Measurements from ENCODE around the gene CDC42EP1.
A peak's percentile ranks its signal among the peaks of the same experiment; 100 is the strongest.
"Not testable (repeated sequence)": the region's sequence is repeated elsewhere in the genome, so short reads cannot be mapped to it uniquely, and the experiment has no call there.

Gene CDC42EP1, protein sequence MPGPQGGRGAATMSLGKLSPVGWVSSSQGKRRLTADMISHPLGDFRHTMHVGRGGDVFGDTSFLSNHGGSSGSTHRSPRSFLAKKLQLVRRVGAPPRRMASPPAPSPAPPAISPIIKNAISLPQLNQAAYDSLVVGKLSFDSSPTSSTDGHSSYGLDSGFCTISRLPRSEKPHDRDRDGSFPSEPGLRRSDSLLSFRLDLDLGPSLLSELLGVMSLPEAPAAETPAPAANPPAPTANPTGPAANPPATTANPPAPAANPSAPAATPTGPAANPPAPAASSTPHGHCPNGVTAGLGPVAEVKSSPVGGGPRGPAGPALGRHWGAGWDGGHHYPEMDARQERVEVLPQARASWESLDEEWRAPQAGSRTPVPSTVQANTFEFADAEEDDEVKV

DNA sequence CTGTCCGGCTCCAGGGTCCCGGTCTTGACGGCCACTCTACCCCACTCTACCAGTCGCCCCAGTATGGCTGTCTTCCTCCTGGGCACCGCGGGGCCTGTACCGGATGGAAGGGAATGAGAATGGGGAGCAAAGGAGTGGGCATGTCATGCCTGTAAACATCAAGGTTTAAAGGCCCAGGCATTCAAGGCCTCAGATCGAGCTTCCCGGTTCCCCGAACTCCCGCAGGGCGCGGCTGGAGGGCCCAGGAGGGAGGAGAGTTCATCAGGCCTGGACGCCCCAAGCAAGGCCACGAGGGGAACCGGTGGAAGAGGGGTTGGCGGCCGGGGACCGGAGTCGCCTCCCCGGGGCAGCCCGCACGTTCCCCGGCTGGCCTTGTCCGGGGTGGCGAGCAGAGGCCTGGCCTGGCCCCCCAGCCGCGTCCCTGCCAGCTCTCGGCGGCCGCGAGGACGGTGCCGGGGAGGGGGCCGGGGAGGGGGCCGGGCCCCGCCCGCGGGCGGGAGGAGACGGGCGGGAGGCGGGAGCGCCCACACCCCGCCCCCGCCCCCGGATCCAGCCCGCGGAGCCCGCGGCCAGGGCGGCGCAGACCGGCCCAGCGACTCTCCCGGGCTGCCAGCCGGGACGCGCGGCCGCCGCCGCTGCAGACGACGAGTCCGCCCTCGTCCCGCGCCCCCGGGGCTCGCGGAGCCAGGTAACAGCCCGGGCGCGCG lies at the start of gene CDC42EP1:
TSS of gene CDC42EP1 (plus strand) at position 580 of the 707 bp plus-strand sequence. CDS start 5,870 bp downstream, outside the sequence.
- no peak for DNase-seq

DNA sequence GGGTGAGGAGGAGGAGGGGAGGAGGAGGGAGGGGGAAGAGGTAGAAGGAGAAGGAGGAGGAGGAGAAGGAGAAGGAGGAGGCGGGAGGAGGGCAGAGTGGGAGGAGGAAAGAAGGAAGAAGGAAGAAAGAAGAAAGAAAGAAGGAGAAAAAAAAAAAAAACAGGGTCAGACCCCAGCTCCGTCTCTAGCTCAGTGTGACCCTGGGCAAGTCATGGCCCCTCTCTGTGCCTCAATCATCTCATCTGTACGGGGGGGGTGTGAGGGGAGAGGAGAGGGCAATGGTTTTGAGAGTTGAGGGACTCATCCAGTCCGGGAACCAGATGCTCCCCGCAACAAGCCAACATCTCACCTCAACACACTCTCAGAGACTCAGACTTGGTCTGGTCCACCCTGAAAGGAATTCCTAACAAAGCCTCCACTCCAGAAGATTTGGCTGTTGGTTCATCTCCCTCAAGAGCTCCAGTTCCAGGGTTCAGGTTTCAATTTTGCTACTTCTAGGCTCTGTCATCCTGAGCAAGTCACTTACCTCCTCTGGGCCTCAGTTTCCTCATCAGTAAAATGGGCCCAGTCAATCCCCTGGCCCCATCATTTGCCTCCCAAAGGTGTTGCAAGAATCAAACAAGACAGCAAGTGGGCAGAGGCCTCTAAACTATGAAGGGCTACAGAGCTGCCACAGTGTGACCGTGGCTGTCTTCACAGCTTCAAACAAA lies 48.7 kb upstream of the CDC42EP1 start:
- DNase-seq = no peak

DNA sequence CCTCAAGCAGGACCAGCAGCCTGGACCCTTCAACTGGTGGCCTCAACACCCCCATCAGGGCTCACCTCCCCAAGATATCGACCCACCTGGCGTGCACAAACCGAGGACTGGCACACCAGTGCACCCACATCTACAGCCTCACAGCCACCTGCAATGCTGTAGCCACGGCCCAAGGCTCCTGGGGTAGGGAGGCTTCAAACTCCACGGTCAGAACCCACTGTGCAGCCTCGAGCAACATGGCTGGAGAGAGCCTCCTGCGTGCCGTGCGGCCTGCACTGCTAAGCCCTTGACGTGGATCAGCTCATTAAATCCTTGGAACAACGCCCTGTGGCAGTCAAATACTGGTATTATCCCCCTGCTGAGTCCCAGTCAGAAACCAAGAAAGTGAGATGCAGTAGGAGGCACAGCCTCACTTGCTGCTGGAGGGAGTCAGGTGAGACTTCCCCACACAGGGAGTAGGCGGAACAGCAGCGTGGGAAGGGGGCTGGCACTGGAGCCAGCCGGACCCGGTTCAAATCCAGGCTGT lies 45.7 kb upstream of the CDC42EP1 start:
- no peak for DNase-seq

DNA sequence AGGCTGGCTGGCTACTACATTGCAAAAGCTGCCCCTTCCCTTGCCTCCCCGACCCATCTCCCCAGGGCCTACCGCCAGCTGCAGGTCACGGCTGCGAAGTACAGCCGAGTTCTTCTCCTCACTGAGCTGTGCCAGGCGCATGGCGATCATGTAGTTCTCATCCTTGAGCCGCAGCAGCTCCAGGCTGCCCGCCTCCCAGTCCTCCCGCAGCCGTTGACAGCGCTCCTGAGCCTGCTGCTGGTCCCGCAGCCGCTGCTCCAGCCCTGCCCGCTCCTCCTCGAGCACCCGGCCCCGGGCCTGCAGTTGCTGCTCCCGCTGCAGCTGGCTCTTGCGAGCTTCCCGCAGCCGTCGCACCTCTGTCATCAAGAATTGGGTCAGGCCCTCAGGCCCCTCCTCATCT lies 44.4 kb upstream of the CDC42EP1 start:
- no peak for DNase-seq

DNA sequence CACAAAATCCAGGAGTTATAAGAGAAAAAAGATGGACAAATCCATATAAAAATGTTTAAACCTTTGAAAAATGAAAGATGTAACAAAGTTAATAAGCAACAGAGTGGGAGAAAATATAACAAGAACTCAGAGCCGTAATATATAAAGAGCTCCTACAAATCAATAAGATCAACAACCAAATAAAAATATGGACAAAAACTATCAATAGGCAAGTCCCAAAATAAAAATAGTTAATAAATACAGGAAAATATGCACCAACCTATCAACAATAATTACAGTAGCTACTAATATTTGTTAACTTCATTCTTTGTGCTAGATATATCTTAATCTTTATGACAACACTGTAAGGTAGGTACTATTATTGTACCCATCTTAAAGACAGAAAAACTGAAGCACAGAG lies 43.8 kb upstream of the CDC42EP1 start:
- DNase-seq = no peak

DNA sequence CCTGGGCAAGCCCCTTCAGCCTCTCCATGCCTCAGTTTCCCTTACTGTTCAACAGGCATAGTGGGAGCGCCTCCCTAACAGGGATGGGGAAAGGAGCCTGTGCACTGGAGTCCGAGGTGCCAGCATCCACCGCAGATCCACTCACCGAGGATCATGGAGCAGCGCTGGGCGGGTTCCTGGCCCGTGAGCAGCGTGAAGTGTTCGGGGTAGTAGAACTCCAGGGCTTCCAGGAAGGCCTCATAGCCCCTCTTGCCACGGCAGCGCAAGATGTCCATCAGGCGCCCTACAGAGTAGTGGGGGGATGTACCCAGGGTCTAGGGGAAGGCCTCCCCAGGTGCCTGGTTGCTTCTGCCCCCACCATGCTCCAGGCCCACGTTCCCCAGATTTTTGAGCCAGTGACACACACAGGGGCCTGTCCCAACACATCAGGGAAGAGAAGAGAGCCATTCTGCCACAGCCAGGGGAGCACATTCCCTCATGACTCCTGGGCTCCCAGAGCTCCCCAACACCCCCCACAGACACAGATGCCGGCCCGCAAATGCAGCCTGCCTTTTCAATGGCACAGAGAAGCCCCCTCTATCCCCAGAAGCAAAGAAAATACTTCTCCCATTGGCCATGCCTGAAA lies 42.3 kb upstream of the CDC42EP1 start:
- DNase-seq = no peak

DNA sequence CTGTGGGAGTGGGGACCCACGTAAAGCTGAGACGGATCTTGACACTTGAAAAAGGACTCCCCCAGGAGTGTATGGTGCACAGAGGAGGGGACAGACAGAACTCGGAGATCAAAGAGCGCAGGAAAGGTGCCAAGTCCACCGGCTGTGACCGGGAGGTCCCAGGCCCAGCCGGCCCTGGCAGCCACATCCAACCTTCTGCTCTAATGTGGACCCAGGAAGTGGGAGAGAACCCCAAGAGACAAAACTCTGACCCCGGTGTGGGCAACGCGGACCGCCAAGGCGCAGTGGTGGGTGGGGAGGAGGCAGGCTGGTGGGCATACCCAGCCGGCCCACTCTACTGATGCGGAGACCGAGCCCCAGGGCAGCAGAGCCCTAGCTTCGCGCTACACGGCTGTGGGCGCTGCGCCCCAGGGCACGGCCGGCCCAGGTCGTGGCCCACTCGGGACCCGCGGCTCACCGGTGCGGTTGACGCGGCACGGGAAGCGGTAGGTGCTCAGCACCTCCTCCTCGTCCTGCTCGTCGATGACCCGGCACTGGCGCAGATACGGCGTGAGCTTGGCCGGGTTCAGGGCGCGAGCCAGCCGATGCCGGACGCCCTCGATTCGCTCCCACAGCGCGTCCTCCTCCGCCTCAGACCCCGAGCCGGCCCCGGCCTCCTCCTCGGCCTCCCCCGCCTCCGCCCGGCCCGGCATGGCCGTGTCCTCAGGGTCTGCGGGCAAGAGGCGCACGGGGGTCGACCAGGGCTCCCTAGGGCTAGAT lies 41.6 kb upstream of the CDC42EP1 start:
- DNase-seq = no peak

DNA sequence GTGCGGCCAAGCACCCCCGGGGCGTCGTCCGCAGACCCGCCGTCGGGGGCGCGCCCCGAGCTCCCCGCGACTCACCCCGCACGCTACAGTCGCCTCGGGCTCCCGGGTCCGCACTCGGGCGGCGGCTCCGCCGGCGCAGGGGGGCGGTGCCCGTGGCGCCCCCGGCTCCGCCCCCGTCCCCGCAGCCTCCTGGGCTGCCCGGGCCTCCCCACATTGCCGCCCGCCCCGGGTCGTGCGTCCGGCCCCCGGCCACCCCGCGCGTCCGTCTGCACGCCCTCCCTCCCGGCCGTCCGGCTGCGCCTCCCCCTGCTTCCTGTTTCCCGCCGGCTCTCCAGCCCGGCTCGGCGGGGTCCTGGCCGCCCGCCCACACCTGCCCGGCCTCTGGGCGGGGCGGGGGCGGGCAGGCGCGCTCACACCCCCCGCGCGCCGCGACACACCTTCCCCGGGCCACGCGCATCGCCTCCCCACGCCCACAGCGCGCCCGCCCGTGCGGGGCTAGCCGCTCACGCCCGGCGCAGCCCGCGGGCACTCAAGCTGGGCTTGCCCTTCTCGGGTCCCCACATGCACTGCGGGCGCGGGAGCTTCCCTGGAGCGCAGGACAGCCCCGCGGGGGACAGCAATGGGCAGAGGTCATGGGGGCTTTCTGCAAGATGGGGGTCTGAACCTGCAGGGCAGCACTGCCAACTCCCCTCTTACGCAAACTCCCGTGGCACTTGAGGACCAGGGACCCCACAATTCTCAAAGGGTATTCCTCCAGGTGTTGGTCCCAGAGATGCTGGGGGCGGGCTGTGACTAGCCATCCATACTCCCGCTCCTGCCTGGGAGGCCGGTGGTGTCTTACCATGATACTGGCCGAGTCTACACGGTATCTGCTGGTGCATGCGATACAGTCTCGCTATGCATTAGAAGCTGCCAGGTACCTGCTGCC lies 40.7 kb upstream of the CDC42EP1 start, which contains the start of gene CARD10:
TSS of gene CARD10 (minus strand) at position 148 of the 928 bp plus-strand sequence. CDS start 215 bp downstream, outside the sequence.
- peak; percentile 41 for DNase-seq

DNA sequence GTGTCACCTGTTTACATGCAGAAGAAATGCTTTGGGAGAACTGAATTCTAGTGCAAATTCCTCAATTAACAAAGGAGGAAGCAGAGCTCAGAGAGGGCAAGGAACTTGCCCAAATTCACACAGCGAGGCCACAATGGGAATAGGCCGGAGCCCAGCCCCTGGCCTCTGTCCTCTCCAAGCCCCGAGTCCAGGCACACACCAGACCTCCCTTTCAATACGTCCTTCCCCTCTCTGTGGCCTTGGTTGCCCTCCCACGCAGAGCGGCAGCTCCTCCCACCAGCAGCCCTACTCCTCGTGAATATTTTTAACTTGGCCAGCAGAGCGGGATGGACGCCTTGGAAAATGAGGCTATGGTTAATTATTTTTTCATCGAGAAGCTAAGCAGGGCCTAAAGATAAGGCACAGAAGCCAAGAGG lies 39.5 kb upstream of the CDC42EP1 start:
- DNase-seq = no peak

DNA sequence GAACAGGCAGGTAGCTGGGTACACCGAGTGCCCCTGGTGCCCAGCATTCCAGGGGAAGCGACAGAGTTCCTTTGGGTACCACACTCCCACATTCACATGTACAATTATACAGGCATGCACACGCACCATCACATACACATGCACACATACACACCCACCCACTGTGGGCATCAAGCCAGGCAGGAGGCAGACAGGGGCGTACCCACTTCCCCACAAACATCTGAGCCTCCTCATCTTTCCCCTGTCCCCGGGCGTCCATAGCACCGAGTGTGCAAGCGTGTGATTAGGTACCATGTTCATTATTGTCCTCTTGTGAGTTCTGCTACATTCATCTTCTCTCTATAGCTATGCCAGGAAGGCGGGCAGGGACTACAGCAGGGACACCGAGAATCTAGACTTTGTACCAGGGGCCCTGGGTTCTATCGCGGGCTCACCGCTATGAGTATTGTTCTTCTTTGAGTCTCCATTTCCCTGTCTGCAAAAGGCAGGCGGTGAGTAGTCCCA lies 39.0 kb upstream of the CDC42EP1 start:
- no peak for DNase-seq

DNA sequence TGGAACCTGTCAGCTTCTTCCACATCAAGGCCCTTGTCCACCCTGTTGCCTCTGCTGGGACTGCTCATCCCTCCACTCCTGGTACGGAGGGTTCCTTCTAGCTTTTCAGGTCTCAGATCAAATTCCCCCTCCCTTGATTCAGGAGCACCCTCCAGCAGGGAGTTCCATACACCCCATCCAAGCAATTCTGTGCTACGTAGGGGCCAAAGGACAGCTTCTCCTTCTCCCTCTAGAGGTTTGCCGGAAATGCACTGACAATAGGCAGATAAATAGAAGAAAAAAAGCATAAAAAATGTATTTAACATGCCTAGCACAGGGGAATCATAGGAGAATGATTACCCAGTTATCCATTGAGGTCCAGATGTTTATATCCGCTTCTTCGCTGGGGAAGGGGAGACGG lies 37.8 kb upstream of the CDC42EP1 start:
- DNase-seq = no peak

DNA sequence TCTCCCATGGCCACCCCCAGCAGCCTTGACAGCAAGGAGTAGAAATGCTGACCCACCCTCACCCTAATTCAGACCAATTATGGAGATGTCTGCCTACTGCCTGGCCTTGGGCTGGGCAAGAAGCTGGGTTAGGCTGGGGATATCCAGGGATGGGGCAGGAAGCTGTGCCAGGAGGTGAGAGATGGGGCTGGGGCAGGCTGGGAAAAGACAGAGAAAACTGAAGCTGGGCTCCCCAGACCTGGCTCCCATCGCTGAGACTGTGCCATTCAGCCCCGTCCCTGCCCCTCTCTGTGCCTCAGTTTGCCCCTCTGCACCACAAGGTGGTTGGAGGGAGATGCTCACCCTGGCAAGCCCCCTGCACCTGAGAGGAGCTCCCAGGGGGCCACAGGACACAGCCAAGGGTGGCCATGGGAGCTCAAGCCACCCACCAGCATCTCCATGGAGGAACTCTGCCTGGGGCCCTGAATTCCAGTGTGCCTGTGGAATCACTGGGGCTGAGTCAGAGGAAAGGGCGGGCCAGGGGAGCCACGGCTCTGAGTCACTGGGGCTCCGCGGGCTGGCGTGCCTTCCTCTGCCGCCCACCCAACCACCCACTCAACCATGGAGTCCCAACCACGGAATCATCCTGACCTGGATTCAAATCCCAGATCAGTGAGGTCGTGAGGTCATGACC lies 35.1 kb upstream of the CDC42EP1 start:
- DNase-seq = no peak

DNA sequence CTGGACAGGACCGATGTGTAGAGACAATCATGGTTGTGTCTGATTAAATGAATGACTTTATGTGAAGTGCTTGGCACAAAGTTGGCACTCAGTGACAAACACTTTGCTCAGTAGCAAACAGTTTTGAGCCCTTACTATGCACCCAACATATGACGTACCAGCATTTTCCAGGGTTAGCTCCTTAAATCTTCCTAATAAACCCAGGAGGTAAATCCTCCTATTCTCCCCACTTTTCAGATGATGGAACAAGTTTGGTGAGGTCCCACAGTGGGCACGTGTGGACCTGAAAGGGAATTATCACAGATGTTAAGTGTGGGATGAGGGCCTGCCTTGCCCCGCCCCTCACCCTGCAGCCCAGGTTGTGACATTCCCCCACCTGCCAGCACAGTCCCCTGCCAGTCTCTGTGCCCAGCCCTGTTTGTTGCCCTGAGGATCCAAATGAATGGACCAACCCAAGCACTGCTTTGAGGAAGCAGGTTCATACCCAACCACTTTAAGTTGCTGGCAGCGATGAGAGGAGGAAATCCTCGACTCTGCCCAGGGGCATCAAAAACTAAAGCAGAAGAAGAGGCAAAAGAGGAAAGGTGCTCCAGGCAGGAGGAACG lies 34.4 kb upstream of the CDC42EP1 start:
- DNase-seq = no peak

DNA sequence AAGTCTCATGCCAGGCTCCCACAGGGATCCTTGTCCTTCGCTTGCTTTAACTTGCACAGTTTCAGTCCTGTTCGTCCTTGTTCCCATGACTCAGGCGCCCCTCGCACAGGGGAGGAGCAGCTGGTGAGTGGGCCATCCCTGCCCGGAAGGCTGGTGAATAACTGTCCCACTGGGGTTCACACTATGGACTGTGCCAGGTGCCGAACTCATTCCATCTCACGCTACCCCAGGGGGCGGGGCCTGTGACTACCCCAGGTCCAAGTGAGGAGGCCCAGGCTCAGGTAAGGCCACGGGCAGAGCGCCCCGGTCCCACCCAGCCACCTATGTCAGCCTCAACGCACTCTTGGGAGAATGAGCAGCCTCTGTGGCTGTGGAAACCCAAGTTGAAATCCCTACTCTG lies 33.9 kb upstream of the CDC42EP1 start:
- no peak for DNase-seq

DNA sequence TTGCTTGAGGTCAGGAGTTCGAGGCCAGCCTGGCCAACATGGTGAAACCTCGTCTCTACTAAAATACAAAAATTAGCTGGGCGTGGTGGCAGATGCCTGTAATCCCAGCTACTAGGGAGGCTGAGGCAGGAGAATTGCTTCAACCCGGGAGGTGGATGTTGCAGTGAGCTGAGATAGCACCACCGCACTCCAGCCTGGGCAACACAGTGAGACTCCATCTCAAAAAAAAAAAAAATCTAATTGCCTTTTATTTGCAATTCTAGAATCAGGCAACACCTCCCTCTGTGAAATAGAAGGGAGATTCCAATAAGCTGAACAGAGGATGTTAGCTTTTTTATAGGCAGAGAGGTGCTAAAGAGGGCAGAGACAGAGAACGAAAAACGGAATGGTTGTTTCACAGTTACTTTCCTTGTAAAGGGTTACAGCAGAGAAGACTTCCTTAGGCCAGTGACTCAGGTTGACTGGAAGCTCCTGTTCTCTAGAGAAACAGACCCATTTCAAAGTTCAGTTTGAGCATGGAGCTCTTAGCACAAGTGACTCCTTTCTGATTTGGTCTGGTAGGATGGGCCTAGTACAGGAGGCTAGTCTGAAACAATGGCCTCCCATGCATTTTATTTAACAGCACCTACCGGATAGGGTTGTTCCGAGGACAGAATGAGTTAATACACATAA lies 33.1 kb upstream of the CDC42EP1 start:
- not testable (repeated sequence) for DNase-seq

DNA sequence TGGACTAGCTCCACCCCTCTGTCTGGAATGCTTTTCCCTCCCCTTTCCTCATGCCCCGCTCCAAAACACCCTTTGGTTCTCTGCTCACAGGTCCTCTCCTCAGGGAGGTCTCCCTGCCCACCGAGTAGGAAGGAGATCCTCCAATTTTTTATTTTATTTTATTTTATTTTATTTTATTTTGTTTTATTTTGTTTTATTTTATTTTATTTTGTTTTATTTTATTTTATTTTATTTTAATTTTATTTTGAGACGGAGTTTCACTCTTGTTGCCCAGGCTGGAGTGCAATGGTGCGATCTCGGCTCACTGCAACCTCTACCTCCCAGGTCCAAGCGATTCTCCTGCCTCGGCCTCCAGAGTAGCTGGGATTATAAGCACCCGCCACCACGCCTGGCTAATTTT lies 32.3 kb upstream of the CDC42EP1 start:
- DNase-seq = not testable (repeated sequence)

DNA sequence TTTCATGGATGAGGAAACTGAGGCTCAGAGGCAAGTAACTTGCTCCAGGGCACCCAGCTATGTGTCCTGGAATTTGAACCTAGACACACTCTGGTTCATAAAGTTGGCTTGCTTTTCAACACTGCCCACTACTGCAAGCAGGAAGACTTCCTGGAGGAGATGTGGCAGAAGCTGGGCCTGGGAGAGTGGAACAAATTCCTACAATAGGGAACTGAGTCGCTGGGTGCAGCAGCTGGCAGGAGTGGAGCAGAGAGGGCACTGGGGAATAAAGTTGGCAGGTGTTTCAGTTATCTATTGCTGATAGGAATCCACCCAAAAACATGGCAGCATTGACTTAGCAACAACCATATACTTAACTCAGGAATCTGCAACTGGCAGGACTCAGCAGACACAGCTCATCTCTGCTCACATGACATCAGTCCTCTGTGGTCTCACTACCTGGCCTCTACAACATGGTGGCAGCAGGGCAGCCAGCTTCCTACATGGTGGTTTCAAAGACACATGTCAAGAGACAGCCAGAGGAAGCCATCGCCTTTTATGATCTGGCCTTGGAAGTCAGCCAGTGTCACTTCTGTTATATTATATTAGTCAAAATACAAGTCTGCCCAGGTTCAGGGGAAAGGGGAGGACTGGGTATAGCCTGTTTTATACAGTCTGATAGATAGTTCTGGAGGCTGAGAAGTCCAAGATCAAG lies 30.5 kb upstream of the CDC42EP1 start:
- no peak for DNase-seq

DNA sequence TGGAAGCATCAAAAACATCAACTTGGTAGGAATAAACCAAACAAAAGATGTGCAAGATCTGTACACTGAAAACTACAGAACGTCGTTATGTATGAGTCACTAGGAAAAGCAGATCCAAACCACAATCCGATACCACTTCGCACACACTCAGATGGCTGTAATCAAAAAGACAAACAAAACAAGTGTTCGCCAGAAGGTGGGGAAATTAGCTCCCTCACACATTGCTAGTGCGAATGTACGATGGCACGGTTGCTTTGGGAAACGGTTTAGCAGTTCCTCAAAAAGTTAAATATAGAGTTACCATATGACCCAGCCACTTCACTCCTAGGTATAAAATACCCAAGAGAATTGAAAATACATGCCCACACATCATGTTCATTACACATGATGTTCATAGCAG lies 26.3 kb upstream of the CDC42EP1 start:
- DNase-seq = no peak

Measured in activated T-cell treated with anti-CD3 and anti-CD28 coated beads, Interleukin-2, amount 50 U/mL, for 1 hour (primary cell).